GM23338 (cell line): Measurements from ENCODE around the gene SYNE3.

Experiments
- CTCF ChIP-seq, 2 experiments: fragments of 200-600 bp in 1 of 2; sonication (generic) in 1 of 2; conservative IDR thresholded peaks; 2 replicates each; pipeline versions ENCODE4 v1.5.1 to v1.6.1; 2016 to 2017; ENCODE audit warnings: antibody characterized with exemption in 2 of 2, low read depth in 2 of 2, mild to moderate bottlenecking in 2 of 2, moderate library complexity in 1 of 2
- ETS1 ChIP-seq: IDR thresholded peaks from 2 replicates; pipeline ENCODE4 v1.6.1; 2016; ENCODE audit warnings: antibody characterized with exemption
- EZH2 ChIP-seq: fragments of 200-600 bp; sonication (generic); IDR thresholded peaks from one replicate; pipeline ENCODE4 v1.8.0; 2017; ENCODE audit warnings: antibody characterized with exemption, mild to moderate bottlenecking, low read depth; ENCODE audit not compliant: unreplicated experiment
- EZH2phosphoT487 ChIP-seq: fragments of 200-600 bp; sonication (generic); IDR thresholded peaks from one replicate; pipeline ENCODE4 v1.8.1; 2018; ENCODE audit warnings: antibody characterized with exemption; ENCODE audit not compliant: unreplicated experiment
- POLR2AphosphoS5 ChIP-seq: IDR thresholded peaks from 2 replicates; pipeline ENCODE4 v1.6.1; 2016; ENCODE audit warnings: antibody characterized with exemption, low read depth
- REST ChIP-seq: IDR thresholded peaks from one replicate; pipeline ENCODE4 v1.6.1; 2018; ENCODE audit warnings: antibody characterized with exemption; ENCODE audit not compliant: unreplicated experiment
- STAT1 ChIP-seq: IDR thresholded peaks from one replicate; pipeline ENCODE4 v1.6.1; 2016; ENCODE audit warnings: antibody characterized with exemption; ENCODE audit not compliant: unreplicated experiment

- TF ChIP-seq CTCF (conservative IDR thresholded peaks at IDR 0.05; ENCODE audit: low read depth in 2 of 2) (no peak), ETS1 (no peak), EZH2 (no peak), EZH2phosphoT487 (no peak), STAT1 (no peak), REST (no peak), POLR2AphosphoS5 (no peak)
Measured at GRCh38 chr14:95499354-95499750, 17.1 kb downstream of the SYNE3 start.
